ENCODE data around the gene FANCD2.

Gene FANCD2

GRCh38 chr3:10026084-10026890 is at the start of gene FANCD2:
Gene FANCD2 (plus strand): TSS chr3:10026437. CDS start chr3:10028658, 2,221 bp downstream.
- Histone ChIP-seq H3K9me3 (ENCODE audit: severe bottlenecking) (no peaks in the 10 kb centered on the region), H3K36me3 (peaks cover 35% of the 10 kb centered on the region), H3K4me3 (ENCODE audit: low read depth, low read length) (peak within 1 kb of the TSS; percentile 68), H3K27ac (peak within 1 kb of the TSS; percentile 92), H3K27me3 (ENCODE audit: insufficient read depth, low read depth, severe bottlenecking) (no peaks in the 10 kb centered on the region)
- DNase-seq = peak; percentile 91
- no peak for TF ChIP-seq CTCF (IDR thresholded peaks at IDR 0.05; ENCODE audit: low read depth, low read length)

GRCh38 chr3:9976721-9977709 is 49.2 kb upstream of the FANCD2 start:
- H3K9me3 ChIP-seq (ENCODE audit: severe bottlenecking) = no peaks in the 10 kb centered on the region
- peaks cover 38% of the 10 kb centered on the region for H3K36me3 ChIP-seq
- DNase-seq = no peak
- H3K27me3 ChIP-seq (ENCODE audit: insufficient read depth, low read depth, severe bottlenecking) = no peaks in the 10 kb centered on the region
- H3K4me3 ChIP-seq (ENCODE audit: low read depth, low read length) = no peak overlapping the region
- H3K27ac ChIP-seq = no peak overlapping the region
- TF ChIP-seq CTCF (IDR thresholded peaks at IDR 0.05; ENCODE audit: low read depth, low read length) = no peak

GRCh38 chr3:9978710-9979305 is 47.4 kb upstream of the FANCD2 start:
- Histone ChIP-seq H3K27me3 (ENCODE audit: insufficient read depth, low read depth, severe bottlenecking) (no peaks in the 10 kb centered on the region), H3K27ac (no peak overlapping the region), H3K4me3 (ENCODE audit: low read depth, low read length) (no peak overlapping the region), H3K36me3 (peaks cover 33% of the 10 kb centered on the region), H3K9me3 (ENCODE audit: severe bottlenecking) (no peaks in the 10 kb centered on the region)
- DNase-seq = no peak
- TF ChIP-seq CTCF (IDR thresholded peaks at IDR 0.05; ENCODE audit: low read depth, low read length) = no peak

- Histone ChIP-seq H3K36me3 (peaks cover 31% of the 10 kb centered on the region), H3K27me3 (ENCODE audit: insufficient read depth, low read depth, severe bottlenecking) (no peaks in the 10 kb centered on the region), H3K4me3 (ENCODE audit: low read depth, low read length) (no peak overlapping the region), H3K9me3 (ENCODE audit: severe bottlenecking) (no peaks in the 10 kb centered on the region), H3K27ac (no peak overlapping the region)
- DNase-seq = no peak
- TF ChIP-seq CTCF (IDR thresholded peaks at IDR 0.05; ENCODE audit: low read depth, low read length) = no peak
Observed at GRCh38 chr3:9980251-9980650, 46.0 kb upstream of the FANCD2 start.

GRCh38 chr3:9986230-9986725 is 40.0 kb upstream of the FANCD2 start:
- no peak for DNase-seq
- TF ChIP-seq CTCF (IDR thresholded peaks at IDR 0.05; ENCODE audit: low read depth, low read length) = no peak
- H3K36me3 ChIP-seq = peaks cover 24% of the 10 kb centered on the region

More at GRCh38 chr3:9986230-9986725, 40.0 kb upstream of the FANCD2 start:
- peak overlapping the region; percentile 91 for H3K27ac ChIP-seq
- peak overlapping the region; percentile 98 for H3K4me3 ChIP-seq (ENCODE audit: low read depth, low read length)
- H3K9me3 ChIP-seq (ENCODE audit: severe bottlenecking) = no peaks in the 10 kb centered on the region
- no peaks in the 10 kb centered on the region for H3K27me3 ChIP-seq (ENCODE audit: insufficient read depth, low read depth, severe bottlenecking)
